GM23338 (cell line): ENCODE data around the gene ZBTB7C. TPM values are rescaled to one million over a fixed set of nuclear protein-coding genes. Genes with fewer than 3 reads are reported as not detected.

Experiments used
- ATAC-seq: fragments of 200-7000 bp; cut with Tn5 transposase; 3 replicates; pipeline ENCODE4 v1.9.1; 2020
- DNase-seq: peaks from one replicate; pipeline ENCODE4 v3.0.0-alpha.2; 2015; ENCODE audit warnings: low spot score
- H2AFZ ChIP-seq: fragments of 200-600 bp; sonication (generic); 2 replicates; pipeline ENCODE4 v1.8.0; 2016; ENCODE audit warnings: antibody characterized with exemption, mild to moderate bottlenecking, moderate library complexity
- H3F3A ChIP-seq: fragments of 200-600 bp; sonication (generic); replicated peaks from 2 replicates; pipeline ENCODE4 v1.8.0; 2017; ENCODE audit warnings: antibody characterized with exemption, mixed run types, low read depth
- H3K27ac ChIP-seq: fragments of 200-600 bp; sonication (generic); 2 replicates; pipeline ENCODE4 v1.6.1; 2016; ENCODE audit warnings: low read depth
- H3K27me3 ChIP-seq: fragments of 200-600 bp; sonication (generic); 2 replicates; pipeline ENCODE4 v1.8.0; 2016; ENCODE audit warnings: mild to moderate bottlenecking, mixed run types, moderate library complexity; ENCODE audit not compliant: insufficient read depth
- H3K36me3 ChIP-seq: fragments of 200-600 bp; sonication (generic); 2 replicates; pipeline ENCODE4 v1.8.0; 2016; ENCODE audit warnings: mild to moderate bottlenecking; ENCODE audit not compliant: insufficient read depth
- H3K4me1 ChIP-seq: fragments of 200-600 bp; sonication (generic); 2 replicates; pipeline ENCODE4 v1.8.0; 2016; ENCODE audit warnings: mild to moderate bottlenecking, moderate library complexity; ENCODE audit not compliant: insufficient read depth
- H3K4me2 ChIP-seq: fragments of 200-600 bp; sonication (generic); 2 replicates; pipeline ENCODE4 v1.7.1; 2017; ENCODE audit warnings: mixed run types
- H3K4me3 ChIP-seq: fragments of 200-600 bp; sonication (generic); 2 replicates; pipeline ENCODE4 v1.6.1; 2016; ENCODE audit warnings: mixed run types
- H3K79me2 ChIP-seq: fragments of 200-600 bp; sonication (generic); replicated peaks from 2 replicates; pipeline ENCODE4 v1.8.0; 2017; ENCODE audit warnings: mild to moderate bottlenecking; ENCODE audit not compliant: insufficient read depth
- H3K9me2 ChIP-seq: fragments of 200-600 bp; sonication (generic); 2 replicates; pipeline ENCODE4 v1.8.0; 2017; ENCODE audit not compliant: insufficient read depth
- H4K20me1 ChIP-seq: fragments of 200-600 bp; sonication (generic); replicated peaks from 2 replicates; pipeline ENCODE4 v1.8.0; 2017; ENCODE audit warnings: mild to moderate bottlenecking; ENCODE audit not compliant: insufficient read depth
- H3K27ac Mint-ChIP-seq: 2 replicates; pipeline ENCODE4 v1.8.0; 2020; ENCODE audit warnings: inconsistent platforms, mild to moderate bottlenecking, moderate library complexity, mixed read lengths
- H3K27me3 Mint-ChIP-seq: 3 replicates; pipeline ENCODE4 v1.8.0; 2022; ENCODE audit warnings: low read depth, mild to moderate bottlenecking, moderate library complexity, mixed read lengths, inconsistent platforms; ENCODE audit not compliant: insufficient read depth, poor library complexity
- H3K36me3 Mint-ChIP-seq: 3 replicates; pipeline ENCODE4 v1.8.0; 2021; ENCODE audit warnings: low read depth, mild to moderate bottlenecking, inconsistent platforms, moderate library complexity, mixed read lengths
- H3K4me1 Mint-ChIP-seq: 3 replicates; pipeline ENCODE4 v1.8.0; 2020; ENCODE audit warnings: mild to moderate bottlenecking, inconsistent platforms, mixed read lengths
- H3K4me3 Mint-ChIP-seq: 3 replicates; pipeline ENCODE4 v1.8.0; 2021; ENCODE audit warnings: moderate library complexity, mild to moderate bottlenecking, inconsistent platforms, mixed read lengths
- H3K9me3 Mint-ChIP-seq: 3 replicates; pipeline ENCODE4 v1.8.0; 2020; ENCODE audit warnings: moderate library complexity, mild to moderate bottlenecking, inconsistent platforms, mixed read lengths
- CREB1 ChIP-seq: fragments of 250-450 bp; sonication (Bioruptor Pico); IDR thresholded peaks from 2 replicates; pipeline ENCODE4 v1.5.0; 2020; ENCODE audit warnings: low read depth, mild to moderate bottlenecking, moderate library complexity
- ETS1 ChIP-seq: IDR thresholded peaks from 2 replicates; pipeline ENCODE4 v1.6.1; 2016; ENCODE audit warnings: antibody characterized with exemption
- EZH2 ChIP-seq: fragments of 200-600 bp; sonication (generic); IDR thresholded peaks from one replicate; pipeline ENCODE4 v1.8.0; 2017; ENCODE audit warnings: antibody characterized with exemption, mild to moderate bottlenecking, low read depth; ENCODE audit not compliant: unreplicated experiment
- EZH2phosphoT487 ChIP-seq: fragments of 200-600 bp; sonication (generic); IDR thresholded peaks from one replicate; pipeline ENCODE4 v1.8.1; 2018; ENCODE audit warnings: antibody characterized with exemption; ENCODE audit not compliant: unreplicated experiment
- JUNB ChIP-seq: IDR thresholded peaks from one replicate; pipeline ENCODE4 v1.6.1; 2016; ENCODE audit warnings: antibody characterized with exemption; ENCODE audit not compliant: unreplicated experiment
- NANOG ChIP-seq: IDR thresholded peaks from 2 replicates; pipeline ENCODE4 v1.6.1; 2016; ENCODE audit warnings: antibody characterized with exemption, borderline replicate concordance
- POLR2AphosphoS5 ChIP-seq: IDR thresholded peaks from 2 replicates; pipeline ENCODE4 v1.6.1; 2016; ENCODE audit warnings: antibody characterized with exemption, low read depth
- STAT1 ChIP-seq: IDR thresholded peaks from one replicate; pipeline ENCODE4 v1.6.1; 2016; ENCODE audit warnings: antibody characterized with exemption; ENCODE audit not compliant: unreplicated experiment
- ZNF114 ChIP-seq: fragments of 250-450 bp; sonication (Bioruptor Pico); IDR thresholded peaks from 2 replicates; pipeline ENCODE4 v1.5.0; 2020; ENCODE audit warnings: mild to moderate bottlenecking, moderate library complexity
- ZNF331 ChIP-seq: fragments of 250-450 bp; sonication (Bioruptor Pico); IDR thresholded peaks from 2 replicates; pipeline ENCODE4 v1.5.0; 2020; ENCODE audit warnings: low read depth, mild to moderate bottlenecking, moderate library complexity
- polyA plus RNA-seq: library from polyadenylated mRNA; unstranded; fragments of >200 nt; fragmentation: Nextera tagmentation; extraction: Ambion mirVana; gene quantifications from 2 replicates; pipeline ENCODE4 v1.2.1, GENCODE V29; 2016
- total RNA-seq: library from RNA; depleted of rRNA; stranded (reverse); fragments of >200 nt; shearing (Covaris generic); gene quantifications from 2 replicates; pipeline ENCODE4 v1.2.3, GENCODE V29; 2014
- TF ChIP-seq, protein P1 (sequence below): fragments of 250-450 bp; sonication (Bioruptor Pico); IDR thresholded peaks from 2 replicates; pipeline ENCODE4 v1.5.0; 2020; ENCODE audit warnings: mild to moderate bottlenecking, moderate library complexity
- TF ChIP-seq, protein P2 (sequence below), 2 experiments: fragments of 200-600 bp in 1 of 2; sonication (generic) in 1 of 2; conservative IDR thresholded peaks; 2 replicates each; pipeline versions ENCODE4 v1.5.1 to v1.6.1; 2016 to 2017; ENCODE audit warnings: antibody characterized with exemption in 2 of 2, low read depth in 2 of 2, mild to moderate bottlenecking in 2 of 2, moderate library complexity in 1 of 2
- TF ChIP-seq, protein P3 (sequence below): IDR thresholded peaks from one replicate; pipeline ENCODE4 v1.6.1; 2018; ENCODE audit warnings: antibody characterized with exemption; ENCODE audit not compliant: unreplicated experiment

ZBTB7C gene
- total and polyA plus RNA-seq, 2 experiments from 2014 or later = 0.03 to 0.14 TPM

DNA sequence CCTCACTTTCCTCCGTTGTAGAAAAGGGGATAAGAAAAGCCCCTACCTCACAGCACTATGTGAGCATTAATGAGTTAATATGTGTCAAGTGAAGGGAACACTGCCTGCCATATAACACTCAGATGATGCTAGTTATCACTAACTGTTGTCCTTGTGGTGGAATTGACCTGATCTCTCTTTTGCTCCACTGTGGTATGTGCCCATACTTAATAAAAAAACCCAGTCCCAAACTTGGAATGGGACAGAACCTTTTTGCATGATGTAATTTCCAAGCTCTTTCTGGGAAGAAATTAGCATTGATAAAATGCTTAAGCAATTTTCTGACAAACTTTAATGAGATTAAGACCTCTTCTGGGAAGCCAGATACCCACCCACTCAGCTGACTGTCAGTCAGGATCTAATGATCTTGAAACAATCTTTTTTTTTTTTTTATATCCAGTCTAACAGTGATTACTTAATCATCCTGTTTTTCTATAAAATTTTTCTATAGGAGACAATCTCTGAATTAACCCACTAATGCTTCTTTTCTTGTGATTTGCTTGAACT, 158.7 kb downstream of the ZBTB7C start:
- Histone ChIP-seq H4K20me1 (no peaks in the 10 kb centered on the region), H3K9me2 (no peaks in the 10 kb centered on the region; the same call in 1 of the 2 replicates), H3K27me3 (no peaks in the 10 kb centered on the region), H3K4me2 (no peak overlapping the region), H2AFZ (no peak overlapping the region), H3K4me1 (no peaks in the 10 kb centered on the region), H3K79me2 (no peaks in the 10 kb centered on the region), H3K27ac (no peak overlapping the region), H3F3A (no peaks in the 10 kb centered on the region), H3K4me3 (no peak overlapping the region), H3K36me3 (no peaks in the 10 kb centered on the region)
- H3K27ac Mint-ChIP-seq = no peak overlapping the region
- no peaks in the 10 kb centered on the region for H3K27me3 Mint-ChIP-seq
- ATAC-seq (no peak), DNase-seq (no peak)
- no peaks in the 10 kb centered on the region for H3K4me1 Mint-ChIP-seq
- no peaks in the 10 kb centered on the region for H3K36me3 Mint-ChIP-seq
- TF ChIP-seq STAT1 (no peak), ETS1 (no peak), POLR2AphosphoS5 (no peak), JUNB (no peak), CREB1 (CRISPR knock-in tag) (no peak), NANOG (no peak), EZH2phosphoT487 (no peak), ZNF114 (CRISPR knock-in tag) (no peak), ZNF331 (CRISPR knock-in tag) (no peak), EZH2 (no peak)
- TF ChIP-seq, protein P1, sequence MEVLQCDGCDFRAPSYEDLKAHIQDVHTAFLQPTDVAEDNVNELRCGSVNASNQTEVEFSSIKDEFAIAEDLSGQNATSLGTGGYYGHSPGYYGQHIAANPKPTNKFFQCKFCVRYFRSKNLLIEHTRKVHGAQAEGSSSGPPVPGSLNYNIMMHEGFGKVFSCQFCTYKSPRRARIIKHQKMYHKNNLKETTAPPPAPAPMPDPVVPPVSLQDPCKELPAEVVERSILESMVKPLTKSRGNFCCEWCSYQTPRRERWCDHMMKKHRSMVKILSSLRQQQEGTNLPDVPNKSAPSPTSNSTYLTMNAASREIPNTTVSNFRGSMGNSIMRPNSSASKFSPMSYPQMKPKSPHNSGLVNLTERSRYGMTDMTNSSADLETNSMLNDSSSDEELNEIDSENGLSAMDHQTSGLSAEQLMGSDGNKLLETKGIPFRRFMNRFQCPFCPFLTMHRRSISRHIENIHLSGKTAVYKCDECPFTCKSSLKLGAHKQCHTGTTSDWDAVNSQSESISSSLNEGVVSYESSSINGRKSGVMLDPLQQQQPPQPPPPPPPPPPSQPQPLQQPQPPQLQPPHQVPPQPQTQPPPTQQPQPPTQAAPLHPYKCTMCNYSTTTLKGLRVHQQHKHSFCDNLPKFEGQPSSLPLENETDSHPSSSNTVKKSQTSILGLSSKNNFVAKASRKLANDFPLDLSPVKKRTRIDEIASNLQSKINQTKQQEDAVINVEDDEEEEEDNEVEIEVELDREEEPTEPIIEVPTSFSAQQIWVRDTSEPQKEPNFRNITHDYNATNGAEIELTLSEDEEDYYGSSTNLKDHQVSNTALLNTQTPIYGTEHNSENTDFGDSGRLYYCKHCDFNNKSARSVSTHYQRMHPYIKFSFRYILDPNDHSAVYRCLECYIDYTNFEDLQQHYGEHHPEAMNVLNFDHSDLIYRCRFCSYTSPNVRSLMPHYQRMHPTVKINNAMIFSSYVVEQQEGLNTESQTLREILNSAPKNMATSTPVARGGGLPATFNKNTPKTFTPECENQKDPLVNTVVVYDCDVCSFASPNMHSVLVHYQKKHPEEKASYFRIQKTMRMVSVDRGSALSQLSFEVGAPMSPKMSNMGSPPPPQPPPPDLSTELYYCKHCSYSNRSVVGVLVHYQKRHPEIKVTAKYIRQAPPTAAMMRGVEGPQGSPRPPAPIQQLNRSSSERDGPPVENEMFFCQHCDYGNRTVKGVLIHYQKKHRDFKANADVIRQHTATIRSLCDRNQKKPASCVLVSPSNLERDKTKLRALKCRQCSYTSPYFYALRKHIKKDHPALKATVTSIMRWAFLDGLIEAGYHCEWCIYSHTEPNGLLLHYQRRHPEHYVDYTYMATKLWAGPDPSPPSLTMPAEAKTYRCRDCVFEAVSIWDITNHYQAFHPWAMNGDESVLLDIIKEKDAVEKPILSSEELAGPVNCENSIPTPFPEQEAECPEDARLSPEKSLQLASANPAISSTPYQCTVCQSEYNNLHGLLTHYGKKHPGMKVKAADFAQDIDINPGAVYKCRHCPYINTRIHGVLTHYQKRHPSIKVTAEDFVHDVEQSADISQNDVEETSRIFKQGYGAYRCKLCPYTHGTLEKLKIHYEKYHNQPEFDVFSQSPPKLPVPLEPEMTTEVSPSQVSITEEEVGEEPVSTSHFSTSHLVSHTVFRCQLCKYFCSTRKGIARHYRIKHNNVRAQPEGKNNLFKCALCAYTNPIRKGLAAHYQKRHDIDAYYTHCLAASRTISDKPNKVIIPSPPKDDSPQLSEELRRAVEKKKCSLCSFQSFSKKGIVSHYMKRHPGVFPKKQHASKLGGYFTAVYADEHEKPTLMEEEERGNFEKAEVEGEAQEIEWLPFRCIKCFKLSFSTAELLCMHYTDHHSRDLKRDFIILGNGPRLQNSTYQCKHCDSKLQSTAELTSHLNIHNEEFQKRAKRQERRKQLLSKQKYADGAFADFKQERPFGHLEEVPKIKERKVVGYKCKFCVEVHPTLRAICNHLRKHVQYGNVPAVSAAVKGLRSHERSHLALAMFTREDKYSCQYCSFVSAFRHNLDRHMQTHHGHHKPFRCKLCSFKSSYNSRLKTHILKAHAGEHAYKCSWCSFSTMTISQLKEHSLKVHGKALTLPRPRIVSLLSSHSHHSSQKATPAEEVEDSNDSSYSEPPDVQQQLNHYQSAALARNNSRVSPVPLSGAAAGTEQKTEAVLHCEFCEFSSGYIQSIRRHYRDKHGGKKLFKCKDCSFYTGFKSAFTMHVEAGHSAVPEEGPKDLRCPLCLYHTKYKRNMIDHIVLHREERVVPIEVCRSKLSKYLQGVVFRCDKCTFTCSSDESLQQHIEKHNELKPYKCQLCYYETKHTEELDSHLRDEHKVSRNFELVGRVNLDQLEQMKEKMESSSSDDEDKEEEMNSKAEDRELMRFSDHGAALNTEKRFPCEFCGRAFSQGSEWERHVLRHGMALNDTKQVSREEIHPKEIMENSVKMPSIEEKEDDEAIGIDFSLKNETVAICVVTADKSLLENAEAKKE = no peak
- TF ChIP-seq, protein P2, sequence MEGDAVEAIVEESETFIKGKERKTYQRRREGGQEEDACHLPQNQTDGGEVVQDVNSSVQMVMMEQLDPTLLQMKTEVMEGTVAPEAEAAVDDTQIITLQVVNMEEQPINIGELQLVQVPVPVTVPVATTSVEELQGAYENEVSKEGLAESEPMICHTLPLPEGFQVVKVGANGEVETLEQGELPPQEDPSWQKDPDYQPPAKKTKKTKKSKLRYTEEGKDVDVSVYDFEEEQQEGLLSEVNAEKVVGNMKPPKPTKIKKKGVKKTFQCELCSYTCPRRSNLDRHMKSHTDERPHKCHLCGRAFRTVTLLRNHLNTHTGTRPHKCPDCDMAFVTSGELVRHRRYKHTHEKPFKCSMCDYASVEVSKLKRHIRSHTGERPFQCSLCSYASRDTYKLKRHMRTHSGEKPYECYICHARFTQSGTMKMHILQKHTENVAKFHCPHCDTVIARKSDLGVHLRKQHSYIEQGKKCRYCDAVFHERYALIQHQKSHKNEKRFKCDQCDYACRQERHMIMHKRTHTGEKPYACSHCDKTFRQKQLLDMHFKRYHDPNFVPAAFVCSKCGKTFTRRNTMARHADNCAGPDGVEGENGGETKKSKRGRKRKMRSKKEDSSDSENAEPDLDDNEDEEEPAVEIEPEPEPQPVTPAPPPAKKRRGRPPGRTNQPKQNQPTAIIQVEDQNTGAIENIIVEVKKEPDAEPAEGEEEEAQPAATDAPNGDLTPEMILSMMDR (conservative IDR thresholded peaks at IDR 0.05; ENCODE audit: low read depth in 2 of 2) = no peak
- TF ChIP-seq, protein P3, sequence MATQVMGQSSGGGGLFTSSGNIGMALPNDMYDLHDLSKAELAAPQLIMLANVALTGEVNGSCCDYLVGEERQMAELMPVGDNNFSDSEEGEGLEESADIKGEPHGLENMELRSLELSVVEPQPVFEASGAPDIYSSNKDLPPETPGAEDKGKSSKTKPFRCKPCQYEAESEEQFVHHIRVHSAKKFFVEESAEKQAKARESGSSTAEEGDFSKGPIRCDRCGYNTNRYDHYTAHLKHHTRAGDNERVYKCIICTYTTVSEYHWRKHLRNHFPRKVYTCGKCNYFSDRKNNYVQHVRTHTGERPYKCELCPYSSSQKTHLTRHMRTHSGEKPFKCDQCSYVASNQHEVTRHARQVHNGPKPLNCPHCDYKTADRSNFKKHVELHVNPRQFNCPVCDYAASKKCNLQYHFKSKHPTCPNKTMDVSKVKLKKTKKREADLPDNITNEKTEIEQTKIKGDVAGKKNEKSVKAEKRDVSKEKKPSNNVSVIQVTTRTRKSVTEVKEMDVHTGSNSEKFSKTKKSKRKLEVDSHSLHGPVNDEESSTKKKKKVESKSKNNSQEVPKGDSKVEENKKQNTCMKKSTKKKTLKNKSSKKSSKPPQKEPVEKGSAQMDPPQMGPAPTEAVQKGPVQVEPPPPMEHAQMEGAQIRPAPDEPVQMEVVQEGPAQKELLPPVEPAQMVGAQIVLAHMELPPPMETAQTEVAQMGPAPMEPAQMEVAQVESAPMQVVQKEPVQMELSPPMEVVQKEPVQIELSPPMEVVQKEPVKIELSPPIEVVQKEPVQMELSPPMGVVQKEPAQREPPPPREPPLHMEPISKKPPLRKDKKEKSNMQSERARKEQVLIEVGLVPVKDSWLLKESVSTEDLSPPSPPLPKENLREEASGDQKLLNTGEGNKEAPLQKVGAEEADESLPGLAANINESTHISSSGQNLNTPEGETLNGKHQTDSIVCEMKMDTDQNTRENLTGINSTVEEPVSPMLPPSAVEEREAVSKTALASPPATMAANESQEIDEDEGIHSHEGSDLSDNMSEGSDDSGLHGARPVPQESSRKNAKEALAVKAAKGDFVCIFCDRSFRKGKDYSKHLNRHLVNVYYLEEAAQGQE = no peak
- no peaks in the 10 kb centered on the region; the same call in 2 of the 3 replicates for H3K9me3 Mint-ChIP-seq
- H3K4me3 Mint-ChIP-seq = no peak overlapping the region
